HG03469 (cell line): ENCODE measurements around the gene PKP2.
"Not testable (repeated sequence)": the region's sequence is repeated elsewhere in the genome, so short reads cannot be mapped to it uniquely, and the experiment has no call there.

Source experiments
- ATAC-seq: cut with Tn5 transposase; IDR thresholded peaks from one replicate; pipeline ENCODE4 v1.9.1; 2021; ENCODE audit warnings: mild to moderate bottlenecking, moderate library complexity, moderate number of reproducible peaks; ENCODE audit not compliant: unreplicated experiment

PKP2 gene

GRCh38 chr12:32864731-32865130 is 31.8 kb downstream of the PKP2 start:
- no peak for ATAC-seq

GRCh38 chr12:32863128-32863527 is 33.4 kb downstream of the PKP2 start:
- no peak for ATAC-seq

- ATAC-seq = not testable (repeated sequence)
Measured at GRCh38 chr12:32861658-32862057, 34.9 kb downstream of the PKP2 start.

GRCh38 chr12:32860192-32860591 is 36.4 kb downstream of the PKP2 start:
- no peak for ATAC-seq

- no peak for ATAC-seq
Measured at GRCh38 chr12:32859389-32859788, 37.2 kb downstream of the PKP2 start.

- no peak for ATAC-seq
Measured at GRCh38 chr12:32854716-32855115, 41.9 kb downstream of the PKP2 start.

- no peak for ATAC-seq
Measured at GRCh38 chr12:32854097-32854496, 42.5 kb downstream of the PKP2 start.

GRCh38 chr12:32847287-32847686 is 49.3 kb downstream of the PKP2 start:
- ATAC-seq = no peak

- no peak for ATAC-seq
Measured at GRCh38 chr12:32846053-32846452, 50.5 kb downstream of the PKP2 start.

- ATAC-seq = no peak
Measured at GRCh38 chr12:32843528-32844095, 53.0 kb downstream of the PKP2 start.

- ATAC-seq = no peak
Measured at GRCh38 chr12:32841061-32841460, 55.5 kb downstream of the PKP2 start.

GRCh38 chr12:32839828-32840227 is 56.7 kb downstream of the PKP2 start:
- no peak for ATAC-seq

- no peak for ATAC-seq
Measured at GRCh38 chr12:32837974-32838373, 58.6 kb downstream of the PKP2 start.

GRCh38 chr12:32836710-32837109 is 59.9 kb downstream of the PKP2 start:
- ATAC-seq = no peak

GRCh38 chr12:32834122-32834521 is 62.5 kb downstream of the PKP2 start:
- ATAC-seq = no peak

GRCh38 chr12:32828552-32828951 is 68.0 kb downstream of the PKP2 start:
- no peak for ATAC-seq

GRCh38 chr12:32828120-32828519 is 68.5 kb downstream of the PKP2 start:
- no peak for ATAC-seq

GRCh38 chr12:32826807-32827412 is 69.7 kb downstream of the PKP2 start:
- no peak for ATAC-seq

GRCh38 chr12:32824596-32824995 is 72.0 kb downstream of the PKP2 start:
- no peak for ATAC-seq

- no peak for ATAC-seq
Measured at GRCh38 chr12:32822344-32822743, 74.2 kb downstream of the PKP2 start.

GRCh38 chr12:32821710-32822109 is 74.9 kb downstream of the PKP2 start:
- ATAC-seq = no peak

GRCh38 chr12:32821293-32821692 is 75.3 kb downstream of the PKP2 start:
- no peak for ATAC-seq

GRCh38 chr12:32820376-32820931 is 76.1 kb downstream of the PKP2 start:
- ATAC-seq = no peak
